ENCODE results near the gene HOXB3.

Gene HOXB3

DNA sequence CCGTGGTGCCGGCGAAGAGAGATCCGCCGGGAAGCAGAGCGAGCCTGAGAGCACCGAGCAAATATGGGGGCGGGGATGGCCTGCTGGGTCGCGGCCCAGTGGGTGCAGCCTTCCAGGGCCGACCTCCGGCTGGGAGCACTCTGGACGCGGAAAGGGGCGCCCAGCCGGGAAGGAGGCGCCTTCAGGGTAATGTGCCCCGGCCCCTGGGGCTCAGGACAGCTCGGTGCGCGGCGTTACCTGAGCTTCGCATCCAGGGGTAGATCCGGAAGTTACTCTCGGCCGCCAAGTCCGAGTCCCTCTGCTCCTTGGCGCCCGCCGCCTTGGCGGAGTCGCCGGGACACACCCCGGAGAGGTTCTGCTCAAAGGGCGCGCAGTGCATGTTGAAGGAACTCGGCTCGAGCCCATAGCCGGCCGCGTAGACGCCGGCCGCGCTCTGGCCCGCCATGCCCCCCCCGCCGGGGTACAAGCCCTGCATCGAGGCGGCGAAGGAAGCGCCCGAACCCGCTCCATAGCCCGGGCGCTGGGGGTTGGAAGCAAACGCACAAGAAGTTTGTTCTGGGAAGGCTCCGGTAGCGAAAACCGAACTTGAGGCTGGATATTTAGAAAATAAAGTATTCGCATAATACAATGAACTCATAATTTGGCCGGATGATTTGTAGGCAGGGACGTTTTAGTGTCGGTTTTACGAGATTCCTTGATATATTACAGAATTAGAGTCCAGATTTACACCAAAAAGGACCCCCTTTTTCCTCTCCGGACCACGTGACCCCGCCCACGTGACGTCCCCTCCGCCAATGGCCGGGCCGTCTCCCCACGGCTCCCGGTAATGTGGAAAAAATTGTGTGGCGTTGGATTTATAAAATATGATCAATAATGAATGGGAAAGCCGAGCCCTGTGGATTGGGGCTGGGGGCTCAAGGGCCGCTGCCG is 20.5 kb upstream of the HOXB3 start, which contains the start of gene HOXB7:
Gene HOXB7 (minus strand): TSS at position 736 of the 930 bp plus-strand sequence. CDS start 99 bp downstream, at position 637.
- FAIRE-seq (peak; percentile 68), DNase-seq (ENCODE audit: insufficient read length) (peak; percentile 73)
- no peak for TF ChIP-seq POLR2AphosphoS5 (IDR thresholded peaks at IDR 0.05; ENCODE audit: low read depth, low read length)
- TF ChIP-seq POLR2A (IDR thresholded peaks at IDR 0.05; ENCODE audit: low read depth, low read length): peak; percentile 49; the same call in 1 of the 2 replicates
- TF ChIP-seq TAF1 (IDR thresholded peaks at IDR 0.05; ENCODE audit: borderline replicate concordance, low read depth, low read length): no peak

DNA sequence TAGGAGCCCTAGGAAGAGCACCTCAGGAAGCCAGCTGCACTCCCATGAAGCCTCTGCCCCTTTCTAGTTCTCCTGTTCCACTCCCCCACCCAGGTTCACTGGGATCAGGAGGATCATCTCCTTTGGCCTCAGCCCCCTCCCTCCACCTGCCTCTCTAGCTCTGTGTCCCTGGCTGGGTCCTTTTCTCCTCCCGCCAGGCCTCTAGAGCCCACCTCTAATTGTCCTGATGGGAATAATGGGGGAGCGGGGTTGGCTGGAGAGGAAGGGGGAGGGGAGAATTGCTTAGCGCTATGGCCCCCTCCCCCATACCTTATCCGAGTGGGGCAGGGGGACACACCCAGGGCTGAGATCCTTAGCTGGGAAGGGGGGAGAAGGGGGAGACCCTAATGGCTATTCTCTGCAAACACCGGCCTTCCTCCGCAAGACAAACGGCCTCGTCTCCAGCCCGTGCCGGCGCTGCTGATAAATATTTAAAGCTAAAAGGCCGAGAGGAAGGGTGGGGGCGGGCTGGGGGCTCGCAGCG is 19.8 kb upstream of the HOXB3 start:
- FAIRE-seq: no peak
- no peak for DNase-seq (ENCODE audit: insufficient read length)
- TF ChIP-seq POLR2A (IDR thresholded peaks at IDR 0.05; ENCODE audit: low read depth, low read length): no peak
- no peak for TF ChIP-seq TAF1 (IDR thresholded peaks at IDR 0.05; ENCODE audit: borderline replicate concordance, low read depth, low read length)
- no peak for TF ChIP-seq POLR2AphosphoS5 (IDR thresholded peaks at IDR 0.05; ENCODE audit: low read depth, low read length)

DNA sequence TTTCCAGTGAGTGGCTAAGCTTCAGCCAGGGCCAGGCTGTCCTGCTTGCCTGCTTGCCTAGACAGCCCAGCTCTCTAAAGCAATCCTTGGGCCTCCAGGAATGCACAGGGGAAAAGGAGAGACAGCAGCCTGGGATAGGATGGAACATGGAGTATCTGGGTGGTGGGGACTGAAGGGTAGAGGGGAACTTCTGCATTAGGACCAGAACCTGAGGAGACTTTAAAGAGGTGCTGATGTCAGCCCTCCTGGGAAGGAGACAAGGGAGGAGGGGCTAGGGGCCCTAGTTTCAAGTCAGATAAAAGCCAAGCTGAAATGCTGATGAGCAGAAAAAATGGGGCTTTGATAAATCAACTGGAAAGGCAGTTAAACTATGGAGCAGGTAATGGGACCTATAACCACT is 19.0 kb upstream of the HOXB3 start:
- no peak for FAIRE-seq
- TF ChIP-seq POLR2A (IDR thresholded peaks at IDR 0.05; ENCODE audit: low read depth, low read length): no peak

DNA sequence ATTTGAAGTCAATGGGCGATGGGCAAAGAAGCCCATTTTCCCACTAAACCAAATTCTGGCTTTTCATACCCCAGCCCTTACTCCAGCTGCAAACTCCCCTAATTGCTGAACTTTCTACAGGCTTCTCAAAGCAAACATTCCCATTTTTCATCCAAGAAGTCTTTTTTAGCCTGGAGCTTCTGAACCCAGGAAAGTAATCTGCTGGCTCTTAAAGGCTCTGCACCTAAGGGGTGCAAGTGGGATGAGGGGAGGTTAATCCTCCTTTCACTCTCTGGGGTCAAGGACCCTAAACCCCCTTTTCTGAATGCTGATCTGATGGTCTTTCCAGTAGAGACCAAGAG is 18.4 kb upstream of the HOXB3 start:
- no peak for FAIRE-seq
- TF ChIP-seq POLR2AphosphoS5 (IDR thresholded peaks at IDR 0.05; ENCODE audit: low read depth, low read length): no peak
- TF ChIP-seq POLR2A (IDR thresholded peaks at IDR 0.05; ENCODE audit: low read depth, low read length): no peak
- no peak for TF ChIP-seq TAF1 (IDR thresholded peaks at IDR 0.05; ENCODE audit: borderline replicate concordance, low read depth, low read length)
- no peak for DNase-seq (ENCODE audit: insufficient read length)

More for the DNA sequence above, 19.0 kb upstream of the HOXB3 start:
- no peak for DNase-seq (ENCODE audit: insufficient read length)

DNA sequence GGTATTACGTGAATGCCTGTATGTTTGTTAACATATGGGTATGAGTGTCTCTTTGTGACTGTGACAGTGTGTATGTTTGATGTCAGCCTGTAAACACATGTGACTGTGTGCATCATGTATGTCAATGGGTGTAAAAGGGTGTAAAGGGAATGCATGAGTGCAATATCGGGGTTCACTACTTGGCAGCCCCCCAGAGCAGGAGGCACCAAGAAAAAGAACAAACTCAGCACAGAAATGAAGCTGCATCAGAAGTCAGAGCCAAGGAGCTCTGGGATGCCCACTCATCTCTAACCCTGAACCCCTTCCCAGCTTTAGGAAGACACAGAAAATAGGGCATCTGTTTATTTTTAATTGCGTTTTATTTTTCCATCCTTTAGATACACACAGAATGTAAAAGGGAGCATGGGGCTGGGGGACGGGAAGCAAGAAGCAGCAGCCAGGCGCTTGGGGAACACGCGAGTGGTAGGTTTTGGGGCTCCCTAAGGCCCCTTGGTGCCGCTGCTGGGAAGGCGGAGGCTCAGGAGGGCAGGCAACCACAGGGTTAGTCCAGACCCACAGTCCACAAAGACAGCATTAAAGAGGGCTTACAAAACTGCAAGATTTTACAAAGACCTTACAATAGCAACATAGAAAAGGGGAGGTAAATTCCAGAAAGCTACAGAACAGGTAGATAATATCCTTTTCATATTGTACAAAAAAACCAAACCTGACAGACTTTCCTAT is 17.0 kb upstream of the HOXB3 start:
- no peak for FAIRE-seq
- TF ChIP-seq TAF1 (IDR thresholded peaks at IDR 0.05; ENCODE audit: borderline replicate concordance, low read depth, low read length) (no peak), POLR2AphosphoS5 (IDR thresholded peaks at IDR 0.05; ENCODE audit: low read depth, low read length) (no peak), POLR2A (IDR thresholded peaks at IDR 0.05; ENCODE audit: low read depth, low read length) (no peak)

DNA sequence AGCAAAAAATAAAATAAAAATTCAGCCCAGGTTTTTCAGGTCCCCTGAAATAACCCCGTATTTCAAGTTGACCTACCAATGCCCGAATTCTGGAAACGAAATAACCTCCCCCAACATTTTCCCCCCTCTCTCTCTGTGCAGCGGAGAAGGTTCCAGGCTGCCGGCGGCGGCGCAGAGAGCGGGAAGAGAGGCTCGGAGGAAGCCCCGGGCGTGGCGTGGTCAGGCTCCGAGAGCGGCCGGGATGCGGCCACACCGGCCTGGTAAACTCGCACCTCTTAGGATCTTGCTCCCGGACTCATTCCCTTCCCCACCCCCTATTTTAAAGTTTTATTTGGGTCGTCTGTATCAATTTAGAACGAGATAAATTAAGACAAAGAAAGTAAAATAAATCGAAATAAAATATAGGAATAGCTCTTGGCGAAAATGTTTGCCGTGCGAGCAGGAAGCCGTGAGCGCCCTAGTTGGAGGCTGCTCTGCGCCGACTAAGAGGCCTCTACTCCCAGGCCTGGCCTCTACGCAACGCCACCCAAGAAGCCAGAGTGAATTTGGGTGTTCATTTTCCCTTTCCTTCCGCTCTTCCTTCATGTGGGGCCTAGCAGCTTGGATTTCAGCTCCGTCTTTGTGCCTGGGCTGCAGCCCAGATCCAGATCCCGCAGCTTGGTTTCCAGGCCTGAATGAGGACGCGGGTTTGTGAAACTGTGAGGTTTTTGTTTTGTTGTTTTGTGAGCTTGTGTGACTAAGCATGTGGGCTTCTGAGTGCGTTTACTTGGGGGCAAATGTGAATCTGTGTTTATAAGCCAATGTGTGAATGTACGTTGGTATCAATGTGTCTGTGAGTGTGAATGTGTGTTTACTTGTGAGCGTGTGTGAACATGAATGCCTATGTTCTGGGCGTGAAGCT is 16.2 kb upstream of the HOXB3 start:
- DNase-seq (ENCODE audit: insufficient read length) (no peak), FAIRE-seq (no peak)
- no peak for TF ChIP-seq POLR2AphosphoS5 (IDR thresholded peaks at IDR 0.05; ENCODE audit: low read depth, low read length)
- TF ChIP-seq TAF1 (IDR thresholded peaks at IDR 0.05; ENCODE audit: borderline replicate concordance, low read depth, low read length): no peak
- no peak for TF ChIP-seq POLR2A (IDR thresholded peaks at IDR 0.05; ENCODE audit: low read depth, low read length)

More for the DNA sequence above, 17.0 kb upstream of the HOXB3 start:
- no peak for DNase-seq (ENCODE audit: insufficient read length)

DNA sequence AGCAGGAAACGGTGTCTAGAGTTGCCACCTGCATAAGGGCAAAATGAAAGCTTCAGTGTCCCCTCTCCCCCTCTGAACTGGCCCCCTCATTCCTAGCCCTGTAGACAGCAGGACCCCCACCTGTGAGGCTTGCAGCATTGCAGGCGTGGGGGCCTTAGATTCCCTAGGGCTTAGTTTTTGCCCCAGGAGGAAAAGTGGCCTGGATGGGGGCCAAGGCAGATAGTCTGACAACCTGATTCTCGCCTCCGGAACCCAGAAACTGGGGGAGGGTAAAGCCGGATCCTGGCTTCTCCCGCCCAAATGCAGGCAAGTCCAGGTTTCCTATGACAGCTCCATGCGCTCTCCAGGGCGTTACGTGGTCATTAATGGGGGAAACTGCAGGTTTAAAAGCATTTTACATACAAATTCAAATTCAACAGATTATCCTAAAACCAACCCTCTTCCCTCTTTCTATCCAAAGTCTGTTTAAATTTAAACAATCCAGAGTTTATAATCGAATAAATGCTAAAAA is 15.4 kb upstream of the HOXB3 start:
- FAIRE-seq (no peak), DNase-seq (ENCODE audit: insufficient read length) (no peak)
- TF ChIP-seq POLR2AphosphoS5 (IDR thresholded peaks at IDR 0.05; ENCODE audit: low read depth, low read length): no peak

DNA sequence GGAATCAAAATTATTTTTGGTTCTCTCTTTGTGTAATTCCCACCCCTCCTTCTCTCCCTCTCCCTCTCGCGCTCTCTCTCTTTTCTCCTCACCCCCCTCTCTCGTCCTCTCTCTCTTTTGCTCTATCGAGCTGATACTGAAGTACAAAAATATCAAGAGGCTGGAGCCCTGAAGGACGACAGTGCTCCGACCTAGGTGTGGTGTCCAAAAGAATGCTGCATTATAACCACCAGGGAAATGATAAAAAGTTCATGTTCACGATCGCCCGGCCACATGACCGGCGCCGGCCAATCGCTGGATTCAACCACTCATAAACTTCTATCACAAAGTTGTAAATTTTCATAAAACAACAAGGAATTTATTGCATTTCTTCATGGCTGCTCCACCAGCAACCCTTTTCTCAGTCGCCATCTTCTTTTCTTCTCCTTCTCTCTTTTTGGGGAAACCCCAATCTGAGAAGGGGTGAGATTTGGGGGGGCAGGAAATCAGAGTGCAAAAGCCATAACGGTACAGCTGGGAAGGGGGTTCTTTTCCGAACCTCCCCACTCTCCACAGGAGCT is 14.8 kb upstream of the HOXB3 start, which contains the start of gene HOXB6:
Gene HOXB6 (minus strand): TSS at position 217 of the 560 bp plus-strand sequence. CDS start 6,836 bp downstream, outside the sequence.
- no peak for TF ChIP-seq TAF1 (IDR thresholded peaks at IDR 0.05; ENCODE audit: borderline replicate concordance, low read depth, low read length)
- TF ChIP-seq POLR2A (IDR thresholded peaks at IDR 0.05; ENCODE audit: low read depth, low read length): no peak
- no peak for TF ChIP-seq POLR2AphosphoS5 (IDR thresholded peaks at IDR 0.05; ENCODE audit: low read depth, low read length)
- no peak for FAIRE-seq
- DNase-seq (ENCODE audit: insufficient read length): no peak

DNA sequence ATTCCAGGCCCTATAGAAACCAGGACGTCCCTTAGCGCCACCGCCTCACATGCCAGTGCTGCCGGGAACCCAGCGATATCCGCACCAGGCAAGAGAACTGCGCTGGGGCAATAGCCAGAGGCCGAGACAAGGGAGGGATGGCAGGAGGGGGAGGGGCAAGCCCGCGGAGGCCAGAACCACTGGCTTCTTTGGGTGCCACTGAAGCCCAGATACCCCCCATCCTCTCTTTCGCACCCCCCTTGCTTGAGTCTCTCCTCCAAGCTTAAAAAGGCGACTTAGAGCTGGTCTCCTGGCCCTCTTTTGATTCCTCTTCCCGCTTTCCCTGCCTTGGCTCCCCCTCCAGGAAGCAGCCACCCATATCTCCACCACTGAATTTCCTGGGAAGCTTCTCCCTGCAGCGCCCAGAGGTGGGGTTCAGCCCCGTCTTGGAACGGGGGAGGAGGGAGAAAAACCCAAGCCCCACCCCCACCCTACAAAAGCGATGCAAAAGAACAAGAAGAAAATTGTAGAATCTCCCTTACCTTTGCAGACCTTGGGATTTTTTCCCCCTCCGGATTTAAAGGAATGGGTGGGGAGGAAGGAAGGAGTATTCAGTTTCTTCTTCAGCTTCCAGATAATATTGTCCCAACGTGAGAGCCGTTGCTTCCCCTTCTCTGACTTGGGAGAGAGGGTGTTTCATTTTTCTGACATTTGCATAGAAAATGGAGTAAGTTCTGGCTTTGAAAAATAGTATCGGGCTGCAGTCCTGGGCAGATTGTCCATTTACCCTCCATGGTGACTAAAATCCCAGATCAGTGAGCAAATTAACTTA is 14.1 kb upstream of the HOXB3 start:
- FAIRE-seq (no peak), DNase-seq (ENCODE audit: insufficient read length) (no peak)
- TF ChIP-seq POLR2A (IDR thresholded peaks at IDR 0.05; ENCODE audit: low read depth, low read length) (no peak), POLR2AphosphoS5 (IDR thresholded peaks at IDR 0.05; ENCODE audit: low read depth, low read length) (no peak), TAF1 (IDR thresholded peaks at IDR 0.05; ENCODE audit: borderline replicate concordance, low read depth, low read length) (no peak)
